ENCODE results near the gene YPEL2.

YPEL2 gene

GRCh38 chr17:59346341-59346740 is 14.9 kb downstream of the YPEL2 start:
- POLR2A ChIA-PET, result no interaction called here
- CTCF ChIA-PET, result interaction anchor here (1.9 to 3.0 kb wide), 2 partner anchors 17 to 35 kb away, joined by 4 to 13 read pairs; no protein-coding TSS in a partner anchor
- no peak for DNase-seq (ENCODE audit: extremely low spot score)
- no peak for TF ChIP-seq CTCF (IDR thresholded peaks at IDR 0.05; ENCODE audit: control extremely low read depth, extremely low read depth, low read depth, missing control alignments)

GRCh38 chr17:59346876-59347407 is 15.5 kb downstream of the YPEL2 start:
- no peak for TF ChIP-seq CTCF (IDR thresholded peaks at IDR 0.05; ENCODE audit: control extremely low read depth, extremely low read depth, low read depth, missing control alignments)
- POLR2A ChIA-PET, result no interaction called here
- no peak for DNase-seq (ENCODE audit: extremely low spot score)
- CTCF ChIA-PET, result interaction anchor here (3.0 kb wide), 1 partner anchor 17 kb away, joined by 13 read pairs; no protein-coding TSS in a partner anchor

- ChIA-PET POLR2A (no interaction called here), CTCF (interaction anchor here (1.0 to 1.7 kb wide), 3 partner anchors 12 to 90 kb away, joined by 3 to 5 read pairs (median 3); no protein-coding TSS in a partner anchor)
- no peak for DNase-seq (ENCODE audit: extremely low spot score)
- TF ChIP-seq CTCF (IDR thresholded peaks at IDR 0.05; ENCODE audit: control extremely low read depth, extremely low read depth, low read depth, missing control alignments), result no peak
Measured at GRCh38 chr17:59347975-59348391, 16.5 kb downstream of the YPEL2 start.

- no peak for TF ChIP-seq CTCF (IDR thresholded peaks at IDR 0.05; ENCODE audit: control extremely low read depth, extremely low read depth, low read depth, missing control alignments)
- no peak for DNase-seq (ENCODE audit: extremely low spot score)
- ChIA-PET POLR2A (interaction anchor here (0.7 kb wide), 1 partner anchor 691 kb away, joined by 6 read pairs; no protein-coding TSS in a partner anchor), CTCF (interaction anchor here (1.0 to 1.7 kb wide), 4 partner anchors 13 to 89 kb away, joined by 3 to 5 read pairs (median 3); no protein-coding TSS in a partner anchor)
Measured at GRCh38 chr17:59349178-59349577, 17.7 kb downstream of the YPEL2 start.

- CTCF ChIA-PET, result interaction anchor here (0.8 kb wide), 1 partner anchor 23 kb away, joined by 3 read pairs; no protein-coding TSS in a partner anchor
- TF ChIP-seq CTCF (IDR thresholded peaks at IDR 0.05; ENCODE audit: control extremely low read depth, extremely low read depth, low read depth, missing control alignments), result no peak
- POLR2A ChIA-PET, result no interaction called here
Measured at GRCh38 chr17:59353106-59353854, 21.8 kb downstream of the YPEL2 start.

GRCh38 chr17:59353936-59354755 is 22.7 kb downstream of the YPEL2 start:
- no peak for TF ChIP-seq CTCF (IDR thresholded peaks at IDR 0.05; ENCODE audit: control extremely low read depth, extremely low read depth, low read depth, missing control alignments)
- ChIA-PET CTCF (interaction anchor here (0.8 to 2.0 kb wide), 2 partner anchors 24 to 25 kb away, joined by 3 to 12 read pairs; no protein-coding TSS in a partner anchor), POLR2A (no interaction called here)
- no peak for DNase-seq (ENCODE audit: extremely low spot score)

More at GRCh38 chr17:59353106-59353854, 21.8 kb downstream of the YPEL2 start:
- no peak for DNase-seq (ENCODE audit: extremely low spot score)

All from GM10248 (cell line).